B cell (primary cell): ENCODE results near the gene TUBGCP2. TPM values are rescaled to one million over a fixed set of nuclear protein-coding genes. Genes with fewer than 3 reads are reported as not detected.

Experiments used
- ATAC-seq: fragments of 200-7000 bp; cut with Tn5 transposase; one replicate; pipeline ENCODE4 v1.10.0; 2021; ENCODE audit warnings: low read depth, mild to moderate bottlenecking, moderate number of reproducible peaks, moderate library complexity
- CTCF ChIA-PET: fragments of 350-600 bp; sonication (Branson Sonifier 250); formaldehyde crosslinking; loops from one replicate; lab custom pipeline; 2021; ENCODE audit warnings: antibody characterized with exemption, inconsistent platforms; lab: Charles Lee
- POLR2A ChIA-PET: fragments of 350-600 bp; sonication (Branson Sonifier 250); formaldehyde crosslinking; loops from one replicate; lab custom pipeline; 2021; ENCODE audit warnings: antibody characterized with exemption; lab: Charles Lee
- DNase-seq: peaks from one replicate; pipeline ENCODE4 v3.0.0; 2013
- H2AFZ ChIP-seq: 2 replicates; pipeline ENCODE4 v1.6.1; 2012; ENCODE audit warnings: mild to moderate bottlenecking, low read depth, low read length; ENCODE audit not compliant: insufficient read depth, poor library complexity, severe bottlenecking
- H3K27ac ChIP-seq, 2 donors: 1 replicate in 1 of 2; 2 replicates in 1 of 2; pipeline ENCODE4 v1.5.1; 2012 to 2013; ENCODE audit warnings: low read length in 2 of 2, mild to moderate bottlenecking in 2 of 2, moderate library complexity in 1 of 2
- H3K27me3 ChIP-seq, 4 experiments: fragments of 200-600 bp in 1 of 4; sonication (generic) in 1 of 4; replicated peaks in 1 of 4; 1 replicate in 2 of 4; 2 replicates in 2 of 4; pipeline versions ENCODE4 v1.6.1 to v1.7.0; 2013 to 2016; ENCODE audit warnings: low read length in 3 of 4, mild to moderate bottlenecking in 2 of 4, mixed read lengths in 1 of 4, moderate library complexity in 1 of 4; ENCODE audit not compliant: insufficient read depth in 4 of 4, control insufficient read depth in 3 of 4; ENCODE audit errors: control extremely low read depth in 1 of 4
- H3K36me3 ChIP-seq, 2 experiments: replicated peaks in 1 of 2; 1 replicate in 1 of 2; 2 replicates in 1 of 2; pipeline versions ENCODE4 v1.6.1 to v1.7.1; 2013; ENCODE audit warnings: low read length in 1 of 2; ENCODE audit not compliant: insufficient read depth in 2 of 2, control insufficient read depth in 1 of 2; ENCODE audit errors: control extremely low read depth in 1 of 2, extremely low read depth in 1 of 2
- H3K4me1 ChIP-seq, 2 donors: fragments of 200-600 bp in 1 of 2; sonication (generic) in 1 of 2; 1 replicate in 1 of 2; 2 replicates in 1 of 2; pipeline versions ENCODE4 v1.5.1 to v1.6.1; 2013 to 2017; ENCODE audit warnings: low read length in 2 of 2; ENCODE audit not compliant: control insufficient read depth in 2 of 2, insufficient read depth in 2 of 2
- H3K4me2 ChIP-seq: replicated peaks from 2 replicates; pipeline ENCODE3; 2012; ENCODE audit warnings: mild to moderate bottlenecking, low read depth, low read length; ENCODE audit not compliant: poor library complexity, severe bottlenecking
- H3K4me3 ChIP-seq, 5 experiments: fragments of 200-600 bp in 1 of 5; sonication (generic) in 1 of 5; 1 replicate in 3 of 5; 2 replicates in 2 of 5; pipeline versions ENCODE4 v1.5.1 to v1.7.0; 2011 to 2016; ENCODE audit warnings: low read length in 4 of 5, mild to moderate bottlenecking in 4 of 5, low read depth in 2 of 5, control low read depth in 1 of 5, moderate library complexity in 1 of 5; ENCODE audit not compliant: insufficient read depth in 1 of 5; ENCODE audit errors: control extremely low read depth in 1 of 5, extremely low read depth in 1 of 5
- H3K79me2 ChIP-seq: fragments of 200-600 bp; sonication (generic); one replicate; pipeline ENCODE4 v1.6.0; 2016; ENCODE audit warnings: low read length; ENCODE audit not compliant: control insufficient read depth, insufficient read depth
- H3K9ac ChIP-seq: fragments of 200-600 bp; sonication (generic); 2 replicates; pipeline ENCODE4 v1.6.1; 2017; ENCODE audit warnings: mild to moderate bottlenecking, low read length, moderate library complexity
- H3K9me3 ChIP-seq, 3 donors: one replicate each; pipeline versions ENCODE4 v1.6.1 to v1.7.1; 2013; ENCODE audit warnings: low read length in 2 of 3; ENCODE audit not compliant: control insufficient read depth in 2 of 3, insufficient read depth in 1 of 3; ENCODE audit errors: control extremely low read depth in 1 of 3
- H4K20me1 ChIP-seq: 2 replicates; pipeline ENCODE4 v1.6.0; 2012; ENCODE audit warnings: mild to moderate bottlenecking, low read length; ENCODE audit not compliant: insufficient read depth, control insufficient read depth, poor library complexity, severe bottlenecking
- H3K27ac Mint-ChIP-seq: one replicate; pipeline ENCODE4 v1.8.0; 2021; ENCODE audit warnings: mixed read lengths
- H3K27me3 Mint-ChIP-seq: one replicate; pipeline ENCODE4 v1.8.0; 2021; ENCODE audit warnings: mixed read lengths
- H3K4me1 Mint-ChIP-seq: one replicate; pipeline ENCODE4 v1.8.0; 2021; ENCODE audit warnings: mixed read lengths
- H3K4me3 Mint-ChIP-seq: one replicate; pipeline ENCODE4 v1.8.0; 2021; ENCODE audit warnings: mixed read lengths
- H3K9me3 Mint-ChIP-seq: one replicate; pipeline ENCODE4 v1.8.0; 2022; ENCODE audit warnings: mixed read lengths; ENCODE audit not compliant: insufficient read depth
- EZH2 ChIP-seq: IDR thresholded peaks from 2 replicates; pipeline ENCODE4 v1.6.1; 2012; ENCODE audit warnings: borderline replicate concordance, low read depth, mild to moderate bottlenecking, moderate library complexity, low read length; ENCODE audit not compliant: insufficient read depth, poor library complexity, severe bottlenecking
- WGBS: methylation state at CpG from one replicate; pipeline ENCODE4 v1.1.5; 2013; ENCODE audit warnings: missing lambda C conversion rate; ENCODE audit not compliant: insufficient coverage; 5-methylcytosine and 5-hydroxymethylcytosine counted together
- intact Hi-C: fragments of 100-400 bp; cut with micrococcal nuclease; formaldehyde crosslinking; loops from one replicate; pipeline ENCODE4 v1.10.0; 2022
- polyA plus RNA-seq: library from polyadenylated mRNA; depleted of rRNA; stranded (reverse); fragments of >200 nt; gene quantifications from 2 replicates; pipeline ENCODE4 v1.2.3, GENCODE V29; 2012
- total RNA-seq, 2 donors: library from RNA; stranded (reverse); fragments of 120-200 nt in 1 of 2; gene quantifications; 1 replicate in 1 of 2; 2 replicates in 1 of 2; pipeline versions ENCODE4 v1.2.3 to v1.2.4, GENCODE V29; 2013 to 2022
- TF ChIP-seq, protein P1 (sequence below): fragments of 200-600 bp; IDR thresholded peaks from one replicate; pipeline ENCODE4 v1.8.0; 2022; ENCODE audit warnings: antibody characterized with exemption, mild to moderate bottlenecking

Gene TUBGCP2
- total and polyA plus RNA-seq, 2 donors (not counting 1 experiment from before 2014, with no cell fraction given): 50.3 to 90.3 TPM

GRCh38 chr10:133325440-133326222, 17.0 kb upstream of the TUBGCP2 start:
- TF ChIP-seq EZH2: peak; percentile 73
- TF ChIP-seq, protein P1, sequence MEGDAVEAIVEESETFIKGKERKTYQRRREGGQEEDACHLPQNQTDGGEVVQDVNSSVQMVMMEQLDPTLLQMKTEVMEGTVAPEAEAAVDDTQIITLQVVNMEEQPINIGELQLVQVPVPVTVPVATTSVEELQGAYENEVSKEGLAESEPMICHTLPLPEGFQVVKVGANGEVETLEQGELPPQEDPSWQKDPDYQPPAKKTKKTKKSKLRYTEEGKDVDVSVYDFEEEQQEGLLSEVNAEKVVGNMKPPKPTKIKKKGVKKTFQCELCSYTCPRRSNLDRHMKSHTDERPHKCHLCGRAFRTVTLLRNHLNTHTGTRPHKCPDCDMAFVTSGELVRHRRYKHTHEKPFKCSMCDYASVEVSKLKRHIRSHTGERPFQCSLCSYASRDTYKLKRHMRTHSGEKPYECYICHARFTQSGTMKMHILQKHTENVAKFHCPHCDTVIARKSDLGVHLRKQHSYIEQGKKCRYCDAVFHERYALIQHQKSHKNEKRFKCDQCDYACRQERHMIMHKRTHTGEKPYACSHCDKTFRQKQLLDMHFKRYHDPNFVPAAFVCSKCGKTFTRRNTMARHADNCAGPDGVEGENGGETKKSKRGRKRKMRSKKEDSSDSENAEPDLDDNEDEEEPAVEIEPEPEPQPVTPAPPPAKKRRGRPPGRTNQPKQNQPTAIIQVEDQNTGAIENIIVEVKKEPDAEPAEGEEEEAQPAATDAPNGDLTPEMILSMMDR: no peak
- Histone ChIP-seq H3K27ac (no peak overlapping the region), H3K4me3 (peak overlapping the region in 3 of 5 experiments; percentile 37 to 51 (median 45)), H3K4me1 (peaks cover 26 to 42% of the 10 kb centered on the region in 2 donors), H3K27me3 (peaks cover 0 to 55% (median 38%) of the 10 kb centered on the region in 4 experiments), H3K4me2 (peak overlapping the region; percentile 85), H3K9me3 (peaks cover 0 to 24% (median 0%) of the 10 kb centered on the region in 3 donors), H3K9ac (peak overlapping the region; percentile 57), H3K36me3 (no peaks in the 10 kb centered on the region), H3K79me2 (no peaks in the 10 kb centered on the region), H2AFZ (peak overlapping the region; percentile 71), H4K20me1 (no peaks in the 10 kb centered on the region)
- no peak for ATAC-seq
- WGBS: 3% methylated on average over 91 of the region's 91 CpGs
- Mint-ChIP-seq H3K4me1 (peaks cover 14% of the 10 kb centered on the region), H3K9me3 (no peaks in the 10 kb centered on the region), H3K4me3 (peak overlapping the region; percentile 88), H3K27me3 (peaks cover 44% of the 10 kb centered on the region), H3K27ac (no peak overlapping the region)
- peak; percentile 48 for DNase-seq
- ChIA-PET CTCF (interaction anchor here (0.7 kb wide), 1 partner anchor 170 kb away, joined by 3 read pairs; no protein-coding TSS in a partner anchor), POLR2A (no interaction called here)
- intact Hi-C loops: no loop called here

- CTCF ChIA-PET: interaction anchor here (0.7 to 1.6 kb wide), 3 partner anchors 9 to 171 kb away, joined by 3 to 6 read pairs (median 3); partner anchors contain the start of gene MTG1
- peak overlapping the region in 3 of 5 experiments; percentile 37 to 51 (median 45) for H3K4me3 ChIP-seq
Measured at GRCh38 chr10:133324857-133325260, 16.2 kb upstream of the TUBGCP2 start.

More at GRCh38 chr10:133324857-133325260, 16.2 kb upstream of the TUBGCP2 start:
- H3K27me3 Mint-ChIP-seq: peaks cover 50% of the 10 kb centered on the region
- ATAC-seq (peak; percentile 16), DNase-seq (no peak)
- Histone ChIP-seq H3K27me3 (peaks cover 0 to 52% (median 38%) of the 10 kb centered on the region in 4 experiments), H3K27ac (no peak overlapping the region), H3K36me3 (no peaks in the 10 kb centered on the region), H3K9ac (peak overlapping the region; percentile 57), H3K9me3 (peaks cover 0 to 24% (median 0%) of the 10 kb centered on the region in 3 donors), H3K4me1 (peaks cover 23 to 40% of the 10 kb centered on the region in 2 donors), H3K4me2 (peak overlapping the region; percentile 85), H3K79me2 (no peaks in the 10 kb centered on the region), H4K20me1 (no peaks in the 10 kb centered on the region), H2AFZ (peak overlapping the region; percentile 71)
- peaks cover 12% of the 10 kb centered on the region for H3K4me1 Mint-ChIP-seq
- no peak for TF ChIP-seq EZH2
- TF ChIP-seq, protein P1: no peak
- peaks cover 3% of the 10 kb centered on the region for H3K9me3 Mint-ChIP-seq
- 24% methylated on average over 19 of the region's 20 CpGs for WGBS
- no peak overlapping the region for H3K27ac Mint-ChIP-seq
- H3K4me3 Mint-ChIP-seq: peak overlapping the region; percentile 88
- POLR2A ChIA-PET: interaction anchor here (0.7 to 0.9 kb wide), 2 partner anchors 10 to 50 kb away, joined by 3 read pairs; no protein-coding TSS in a partner anchor
- intact Hi-C loops: no loop called here
